AG04450 (cell line): ENCODE data around the gene RWDD1. TPM values are rescaled to one million over a fixed set of nuclear protein-coding genes. Genes with fewer than 3 reads are reported as not detected.

Experiments
- CTCF ChIA-PET: fragments of 300-600, 350-600 bp; formaldehyde crosslinking; extraction: SDS; loops from one replicate; lab custom pipeline; 2022; ENCODE audit warnings: antibody characterized with exemption, inconsistent platforms; lab: Charles Lee
- POLR2A ChIA-PET: fragments of 350-600 bp; formaldehyde crosslinking; extraction: SDS; loops from one replicate; lab custom pipeline; 2021; ENCODE audit warnings: antibody characterized with exemption, inconsistent platforms; lab: Yijun Ruan, JAX
- DNase-seq: peaks from one replicate; pipeline ENCODE4 v3.0.0-alpha.2; 2011; ENCODE audit warnings: low read depth, low spot score
- H3K27ac ChIP-seq: one replicate; pipeline ENCODE4 v1.5.1; 2012; ENCODE audit warnings: low read depth, low read length, control low read depth
- H3K27me3 ChIP-seq: one replicate; pipeline ENCODE4 v1.6.0; 2012; ENCODE audit warnings: low read length; ENCODE audit not compliant: control insufficient read depth, insufficient read depth
- H3K4me3 ChIP-seq: 2 replicates; pipeline ENCODE4 v1.5.1; 2011; ENCODE audit warnings: mild to moderate bottlenecking, low read depth, low read length, control low read depth
- H3K9me3 ChIP-seq: 2 replicates; pipeline ENCODE4 v1.5.1; 2012; ENCODE audit warnings: low read length; ENCODE audit not compliant: control insufficient read depth, insufficient read depth
- polyA plus RNA-seq: library from polyadenylated mRNA; depleted of rRNA; stranded (reverse); fragments of >200 nt; gene quantifications from 2 replicates; pipeline ENCODE4 v1.2.3, GENCODE V29; 2011
- TF ChIP-seq, protein P1 (sequence below): IDR thresholded peaks from 2 replicates; pipeline ENCODE4 v1.5.1; 2011; ENCODE audit warnings: low read depth, low read length, control low read depth, inconsistent platforms

RWDD1 gene
- polyA plus RNA-seq, 1 experiment: 56.9 TPM

DNA sequence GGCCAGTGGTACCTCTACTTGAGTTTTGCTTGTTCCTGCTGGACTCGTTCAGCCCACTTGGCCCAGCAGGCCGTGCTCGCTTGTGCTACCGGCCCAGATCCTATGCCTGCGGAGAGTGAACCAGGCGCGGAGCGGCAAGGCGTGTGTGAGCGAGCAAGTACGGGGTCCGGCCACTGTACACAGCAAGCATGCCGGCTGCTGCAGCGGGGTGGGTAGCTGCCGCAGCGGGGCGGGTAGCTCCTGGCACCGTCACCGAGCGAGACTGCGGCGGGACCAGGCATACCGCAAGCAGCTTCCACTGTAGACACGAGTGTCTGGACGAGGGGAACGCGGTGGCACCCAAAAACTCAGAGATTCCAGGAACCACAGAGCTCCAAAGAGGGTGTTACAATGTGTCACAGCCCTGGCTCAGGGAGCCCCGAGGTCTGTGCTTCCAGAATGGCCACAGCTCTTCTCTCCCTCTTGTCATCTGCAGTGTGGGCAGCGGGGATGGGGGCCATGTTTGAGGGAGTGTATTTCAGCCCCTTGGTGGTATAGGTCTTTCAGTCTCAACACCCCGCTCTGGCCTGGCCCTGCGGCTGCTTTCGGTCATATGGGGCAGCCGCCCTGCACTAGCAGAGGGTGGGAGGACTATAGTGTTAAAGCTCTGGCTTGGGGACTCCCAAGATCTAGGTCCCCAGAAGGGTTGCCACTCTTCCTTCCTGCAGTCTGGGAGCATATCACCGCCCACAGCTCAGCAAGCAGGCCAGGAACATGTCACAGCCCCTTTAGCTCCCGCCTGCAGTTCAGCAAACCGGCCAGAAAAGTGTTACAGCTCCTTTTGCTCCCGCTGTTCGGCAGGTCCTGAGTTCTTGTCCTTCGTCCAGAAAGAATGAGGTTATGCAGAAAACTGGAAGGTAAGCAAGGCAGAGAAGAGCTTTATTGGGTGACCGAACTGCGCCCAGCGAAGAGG is 6.1 kb upstream of the RWDD1 start:
- Histone ChIP-seq H3K27ac (no peak overlapping the region), H3K4me3 (0 out of 2 replicates have a peak overlapping the region, but pooled peaks have one; percentile 5), H3K9me3 (no peaks in the 10 kb centered on the region), H3K27me3 (no peaks in the 10 kb centered on the region)
- POLR2A ChIA-PET: interaction anchor here (0.8 to 1.6 kb wide), 2 partner anchors 194 to 285 kb away, joined by 4 read pairs; partner anchors contain the start of gene TSPYL1
- TF ChIP-seq, protein P1, sequence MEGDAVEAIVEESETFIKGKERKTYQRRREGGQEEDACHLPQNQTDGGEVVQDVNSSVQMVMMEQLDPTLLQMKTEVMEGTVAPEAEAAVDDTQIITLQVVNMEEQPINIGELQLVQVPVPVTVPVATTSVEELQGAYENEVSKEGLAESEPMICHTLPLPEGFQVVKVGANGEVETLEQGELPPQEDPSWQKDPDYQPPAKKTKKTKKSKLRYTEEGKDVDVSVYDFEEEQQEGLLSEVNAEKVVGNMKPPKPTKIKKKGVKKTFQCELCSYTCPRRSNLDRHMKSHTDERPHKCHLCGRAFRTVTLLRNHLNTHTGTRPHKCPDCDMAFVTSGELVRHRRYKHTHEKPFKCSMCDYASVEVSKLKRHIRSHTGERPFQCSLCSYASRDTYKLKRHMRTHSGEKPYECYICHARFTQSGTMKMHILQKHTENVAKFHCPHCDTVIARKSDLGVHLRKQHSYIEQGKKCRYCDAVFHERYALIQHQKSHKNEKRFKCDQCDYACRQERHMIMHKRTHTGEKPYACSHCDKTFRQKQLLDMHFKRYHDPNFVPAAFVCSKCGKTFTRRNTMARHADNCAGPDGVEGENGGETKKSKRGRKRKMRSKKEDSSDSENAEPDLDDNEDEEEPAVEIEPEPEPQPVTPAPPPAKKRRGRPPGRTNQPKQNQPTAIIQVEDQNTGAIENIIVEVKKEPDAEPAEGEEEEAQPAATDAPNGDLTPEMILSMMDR: no peak
- DNase-seq: no peak
- CTCF ChIA-PET: interaction anchor here (0.5 to 4.8 kb wide), 6 partner anchors 31 to 419 kb away, joined by 3 to 69 read pairs (median 26); partner anchors contain the start of gene CALHM5

DNA sequence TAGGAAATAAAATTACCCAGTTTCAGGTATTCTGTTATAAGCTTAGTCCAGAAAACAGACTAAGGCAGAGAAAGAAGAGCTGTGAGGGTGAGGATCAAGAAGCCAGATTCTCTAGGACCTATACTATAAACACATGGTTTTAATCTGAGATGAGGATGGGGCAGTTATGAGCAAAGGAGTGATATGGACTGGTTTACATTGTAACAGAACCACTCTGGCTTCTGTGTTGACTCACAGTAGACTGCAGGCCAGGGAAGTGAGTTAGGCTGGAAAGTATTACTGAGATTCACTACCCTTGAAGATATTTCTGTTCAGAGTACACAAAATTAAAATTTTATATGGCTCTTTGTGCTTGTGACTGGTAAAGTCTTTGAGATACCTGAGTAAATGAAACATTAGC is 3.2 kb upstream of the RWDD1 start:
- TF ChIP-seq, protein P1: no peak
- ChIA-PET POLR2A (no interaction called here), CTCF (interaction anchor here (1.2 to 2.3 kb wide), 2 partner anchors 33 to 299 kb away, joined by 3 to 14 read pairs; no protein-coding TSS in a partner anchor)
- no peak for DNase-seq
- no peak overlapping the region for H3K27ac ChIP-seq
- no peaks in the 10 kb centered on the region for H3K27me3 ChIP-seq
- H3K4me3 ChIP-seq: no peak overlapping the region
- H3K9me3 ChIP-seq: no peaks in the 10 kb centered on the region

DNA sequence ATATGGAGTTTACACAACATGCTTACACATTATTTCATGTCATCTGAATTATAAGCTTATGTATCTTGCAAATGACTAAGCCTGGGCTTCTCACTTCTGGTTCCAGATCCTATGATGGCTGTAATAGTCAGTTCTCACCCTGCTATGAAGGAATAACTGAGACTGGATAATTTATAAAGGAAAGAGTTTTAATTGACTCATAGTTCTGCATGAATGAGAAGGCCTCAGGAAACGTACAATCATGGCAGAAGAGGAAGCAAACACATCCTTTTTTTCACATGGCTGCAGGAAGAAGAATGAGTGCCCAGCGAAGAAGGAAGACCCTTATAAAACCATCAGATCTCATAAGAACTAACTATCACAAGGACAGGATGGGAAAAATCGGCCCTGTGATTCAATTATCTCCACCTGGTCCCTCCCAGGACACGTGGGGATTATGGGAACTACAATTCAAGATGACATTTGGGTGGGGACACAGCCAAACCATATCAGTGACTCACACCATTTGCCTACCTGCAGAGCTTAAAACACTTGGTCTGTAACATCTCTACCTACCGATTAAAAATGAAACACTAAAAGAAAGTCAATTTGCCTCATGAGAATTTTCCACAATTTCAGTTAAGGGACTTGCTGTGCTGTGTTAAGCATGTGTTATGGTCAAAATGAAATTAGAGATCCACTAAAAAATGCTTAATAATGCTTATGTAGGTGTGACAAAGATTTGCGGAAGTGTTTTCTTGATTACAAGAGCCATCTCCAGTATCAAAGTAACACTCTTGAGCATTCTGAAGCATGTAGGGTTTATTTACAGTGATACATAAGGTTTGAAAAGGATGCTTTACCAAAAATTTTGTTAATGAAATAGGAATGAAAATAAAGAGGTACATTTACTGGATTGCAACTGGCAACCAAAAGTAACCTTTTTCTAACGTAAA is 2.2 kb upstream of the RWDD1 start:
- TF ChIP-seq, protein P1: no peak
- CTCF ChIA-PET: interaction anchor here (1.4 to 5.6 kb wide), 4 partner anchors 9 to 300 kb away, joined by 3 to 44 read pairs (median 24); no protein-coding TSS in a partner anchor
- Histone ChIP-seq H3K4me3 (no peak overlapping the region), H3K27ac (no peak overlapping the region), H3K27me3 (no peaks in the 10 kb centered on the region), H3K9me3 (no peaks in the 10 kb centered on the region)
- no peak for DNase-seq
- POLR2A ChIA-PET: no interaction called here

DNA sequence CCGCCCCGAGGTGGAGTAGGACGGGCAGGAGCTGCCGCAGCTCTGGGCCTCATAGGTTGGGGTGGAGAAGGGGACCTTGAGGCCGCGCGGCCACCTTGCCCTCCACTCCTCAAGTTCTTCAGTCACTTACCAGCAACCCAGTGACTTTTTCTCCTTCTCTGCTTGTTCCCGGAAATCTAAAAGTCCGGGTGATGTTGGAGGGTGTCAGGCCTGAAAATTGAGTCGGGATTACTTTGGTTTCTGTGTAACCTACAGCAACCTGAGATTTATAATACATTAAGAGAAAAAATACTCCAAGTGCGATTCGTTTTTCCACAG is 338 bp downstream of the RWDD1 start:
- Histone ChIP-seq H3K27ac (peak overlapping the region; percentile 79), H3K4me3 (peak overlapping the region; percentile 87), H3K9me3 (no peaks in the 10 kb centered on the region), H3K27me3 (no peaks in the 10 kb centered on the region)
- CTCF ChIA-PET: interaction anchor here (0.9 to 5.6 kb wide), 9 partner anchors 8 to 354 kb away, joined by 3 to 44 read pairs (median 8); partner anchors contain the start of genes CALHM4 and CALHM5
- TF ChIP-seq, protein P1: no peak
- POLR2A ChIA-PET: interaction anchor here (0.6 to 1.9 kb wide), 9 partner anchors 14 to 502 kb away, joined by 3 to 4 read pairs (median 3); partner anchors contain the start of gene CALHM5
- no peak for DNase-seq
